GM18498 (cell line): ENCODE data around the gene CT45A9.
"Not testable (repeated sequence)": the region's sequence is repeated elsewhere in the genome, so short reads cannot be mapped to it uniquely, and the experiment has no call there.

Experiments used
- ATAC-seq: cut with Tn5 transposase; IDR thresholded peaks from one replicate; pipeline ENCODE4 v1.9.1; 2021; ENCODE audit warnings: mild to moderate bottlenecking, moderate library complexity; ENCODE audit not compliant: unreplicated experiment

The CT45A9 gene

GRCh38 chrX:135871712-135872111 lies at the start of gene CT45A9:
Gene CT45A9 (minus strand): TSS chrX:135871812. CDS start chrX:135868061, 3,751 bp downstream.
- not testable (repeated sequence) for ATAC-seq

DNA sequence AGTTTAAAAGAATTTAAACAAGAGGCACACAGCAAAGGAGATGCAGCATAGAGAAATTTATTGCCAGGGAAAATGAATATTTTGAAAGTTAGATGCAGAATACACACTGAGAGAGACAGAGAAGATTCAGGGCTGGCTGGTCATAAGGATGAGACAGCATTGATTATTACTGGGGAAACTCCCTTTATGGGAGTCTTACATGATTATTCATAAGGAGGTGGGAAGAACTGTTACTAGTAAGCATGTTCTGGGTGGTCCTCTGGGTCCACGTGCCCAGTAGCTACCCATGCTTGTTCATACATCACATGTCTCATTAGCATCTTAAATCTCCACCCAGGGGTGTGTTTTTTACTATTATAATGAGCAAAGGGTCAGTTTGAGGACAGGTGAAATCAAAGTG lies 48.9 kb upstream of the CT45A9 start:
- ATAC-seq, result not testable (repeated sequence)

- no peak for ATAC-seq
These were observed 42.8 kb upstream of the CT45A9 start for GRCh38 chrX:135914404-135914803.

DNA sequence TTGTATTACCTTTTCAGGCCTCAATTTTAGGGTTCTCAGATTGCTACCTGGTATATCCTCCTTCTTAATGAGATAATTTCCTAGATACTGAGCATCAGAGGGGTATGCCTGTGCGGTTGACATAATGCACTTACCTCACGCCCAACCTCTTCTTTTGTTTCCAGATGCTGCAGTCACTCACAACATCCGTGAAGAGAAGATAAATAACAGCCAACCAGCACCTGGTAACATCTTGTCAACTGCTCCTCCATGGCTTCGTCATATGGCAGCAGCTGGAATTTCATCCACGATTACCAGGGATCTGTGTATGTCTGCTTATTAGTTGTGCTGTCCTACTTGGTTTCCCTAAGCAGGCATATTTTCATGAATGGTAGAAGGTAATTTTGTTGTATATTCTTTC lies 38.6 kb upstream of the CT45A9 start:
- no peak for ATAC-seq

GRCh38 chrX:135893294-135893817 lies 21.7 kb upstream of the CT45A9 start, which contains the start of the genes CT45A10 and SAGE1:
Gene CT45A10 (minus strand): TSS chrX:135893444. CDS start chrX:135885344, 8,100 bp downstream.
Gene SAGE1 (plus strand): TSS chrX:135893716. CDS start chrX:135896243, 2,527 bp downstream.
- ATAC-seq, result no peak

DNA sequence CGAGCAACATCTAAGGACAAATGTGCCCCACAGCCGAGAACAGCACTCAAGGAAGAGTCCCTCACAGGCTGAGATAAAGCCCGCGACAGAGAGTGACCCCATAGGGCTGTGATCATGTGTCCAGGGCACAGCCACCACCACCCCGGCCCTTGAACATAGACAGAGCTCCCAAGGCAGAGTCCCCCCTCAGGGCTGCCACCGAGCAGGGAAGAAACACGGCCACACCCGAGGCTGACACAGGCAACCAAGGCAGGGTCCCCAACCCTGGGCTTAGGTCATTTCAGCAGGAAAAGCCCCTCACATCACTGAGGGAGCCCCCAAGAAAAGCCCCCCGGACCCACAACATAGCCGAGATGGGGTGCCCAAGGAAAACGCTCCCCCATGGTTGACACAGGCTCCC lies 21.2 kb upstream of the CT45A9 start:
- ATAC-seq, result no peak

- no peak for ATAC-seq
These were observed 18.5 kb upstream of the CT45A9 start for GRCh38 chrX:135890087-135890585.

DNA sequence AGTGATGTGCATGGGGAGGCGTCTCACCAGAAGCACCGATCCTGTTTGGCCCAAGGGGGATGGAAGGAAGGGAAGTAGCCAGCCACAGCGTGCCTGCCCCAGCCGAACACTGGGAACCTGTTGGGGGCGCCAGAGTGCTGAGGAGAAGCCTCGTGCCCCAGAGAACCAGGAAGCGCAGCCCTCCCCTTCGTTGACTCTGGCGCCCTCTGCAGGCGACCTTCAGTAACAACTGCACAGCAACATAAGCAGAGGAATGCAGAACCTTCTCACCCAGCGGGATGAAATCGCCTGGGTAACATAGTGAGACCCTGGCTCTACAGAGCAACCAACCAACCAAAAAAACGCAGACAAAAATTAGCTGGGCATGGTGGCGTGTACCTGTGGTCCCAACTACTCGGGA lies 17.4 kb upstream of the CT45A9 start:
- ATAC-seq, result not testable (repeated sequence)

DNA sequence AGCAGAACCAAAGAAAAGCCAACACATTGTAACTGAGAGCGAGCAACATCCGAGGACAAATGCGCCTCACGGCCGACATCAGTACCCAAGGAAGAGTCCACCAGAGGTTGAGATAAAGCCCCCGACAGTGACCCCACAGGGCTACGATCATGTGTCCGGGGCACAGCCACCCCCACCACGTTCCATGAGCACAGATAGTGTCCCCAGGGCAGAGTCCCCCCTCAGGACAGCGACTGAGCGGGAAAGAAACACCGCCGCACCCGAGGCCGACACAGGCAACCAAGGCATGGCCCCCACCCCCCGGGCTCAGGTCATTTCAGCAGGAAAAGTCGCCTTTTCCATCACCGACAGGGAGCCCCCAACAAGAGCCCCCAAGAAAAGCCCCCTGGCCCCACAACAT lies 16.6 kb upstream of the CT45A9 start:
- not testable (repeated sequence) for ATAC-seq

DNA sequence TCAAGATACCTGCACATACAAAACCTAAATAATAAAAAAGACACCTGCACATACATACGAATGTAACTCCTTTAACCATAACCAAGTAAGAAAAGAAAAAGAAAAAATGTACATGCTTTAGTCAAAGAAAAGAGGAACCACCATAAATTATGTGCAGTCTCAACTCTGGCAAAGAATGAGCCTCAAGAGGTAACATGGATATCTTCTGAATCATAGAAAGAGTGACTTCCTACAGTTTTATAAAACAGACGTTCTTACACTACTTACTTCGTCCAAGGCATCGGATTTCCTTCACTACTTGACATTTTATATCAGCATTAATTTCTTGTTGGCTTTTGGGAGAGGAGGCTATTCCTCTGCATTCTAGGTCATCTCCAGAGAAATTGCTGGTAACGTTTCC lies 11.1 kb upstream of the CT45A9 start:
- ATAC-seq, result not testable (repeated sequence)

GRCh38 chrX:135854438-135854837 lies 17.2 kb downstream of the CT45A9 start, which contains the start of gene CT45A8:
Gene CT45A8 (minus strand): TSS chrX:135854538. CDS start chrX:135850783, 3,755 bp downstream.
- not testable (repeated sequence) for ATAC-seq

GRCh38 chrX:135837180-135837579 lies 34.4 kb downstream of the CT45A9 start, which contains the start of gene CT45A7:
Gene CT45A7 (minus strand): TSS chrX:135837280. CDS start chrX:135833533, 3,747 bp downstream.
- not testable (repeated sequence) for ATAC-seq

DNA sequence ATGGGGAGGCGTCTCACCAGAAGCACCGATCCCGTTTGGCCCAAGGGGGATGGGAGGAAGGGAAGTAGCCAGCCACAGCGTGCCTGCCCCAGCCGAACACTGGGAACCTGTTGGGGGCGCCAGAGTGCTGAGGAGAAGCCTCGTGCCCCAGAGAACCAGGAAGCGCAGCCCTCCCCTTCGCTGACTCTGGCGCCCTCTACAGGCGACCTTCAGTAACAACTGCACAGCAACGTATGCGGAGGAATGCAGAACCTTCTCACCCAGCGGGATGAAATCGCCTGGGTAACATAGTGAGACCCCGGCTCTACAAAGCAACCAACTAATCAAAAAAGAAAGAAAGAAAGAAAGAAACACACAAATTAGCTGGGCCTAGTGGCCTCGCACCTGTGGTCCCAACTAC lies 51.7 kb downstream of the CT45A9 start, which contains the start of gene CT45A2:
CT45A2 (minus strand) TSS at position 101 of the 400 bp plus-strand sequence. CDS start 3,747 bp downstream, outside the sequence.
- not testable (repeated sequence) for ATAC-seq
